ENCODE results near the gene MGP. TPM values are rescaled to one million over a fixed set of nuclear protein-coding genes. Genes with fewer than 3 reads are reported as not detected.
A peak's percentile ranks its signal among the peaks of the same experiment; 100 is the strongest.

MGP gene
- total RNA-seq, 1 experiment from 2014 or later: 4.8 TPM

DNA sequence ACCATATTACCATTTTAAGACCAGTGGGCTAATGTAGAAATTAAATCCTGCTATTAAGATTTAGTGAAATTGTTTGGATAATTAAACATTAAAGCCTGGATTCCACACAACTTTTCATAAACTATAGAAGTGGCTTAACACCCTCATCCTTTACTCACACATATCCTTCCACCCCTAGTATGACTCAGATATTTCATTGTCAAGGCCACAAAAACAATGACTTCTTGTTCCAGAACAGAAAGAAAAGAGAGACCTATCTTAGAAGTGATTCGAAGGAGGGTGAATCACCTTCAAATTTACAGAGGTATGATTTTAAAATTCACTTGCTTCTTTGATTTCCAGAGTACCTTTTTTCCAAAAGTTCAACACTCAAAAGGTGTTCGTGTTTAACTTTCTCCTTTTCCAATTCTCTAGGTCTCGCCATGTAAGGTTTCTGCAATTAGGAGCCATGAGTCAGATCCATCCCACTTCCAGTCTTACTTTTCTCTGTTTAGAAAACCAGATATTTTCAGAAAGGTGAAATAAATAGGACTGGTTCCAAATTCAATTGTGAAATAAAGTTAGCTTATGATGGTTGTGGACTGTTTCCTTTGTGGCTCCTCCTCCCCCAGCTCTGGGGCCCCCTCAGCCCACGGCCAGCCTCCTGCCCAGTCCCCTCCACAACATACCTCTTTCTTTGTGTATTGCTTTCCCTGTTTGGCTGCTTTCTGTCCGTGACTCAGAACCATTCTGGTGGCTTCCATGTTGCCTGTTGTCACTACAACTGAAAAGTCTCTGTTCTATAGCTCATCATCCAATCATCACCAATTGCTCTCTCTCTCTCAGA lies 24.6 kb upstream of the MGP start:
- TF ChIP-seq, protein P1, sequence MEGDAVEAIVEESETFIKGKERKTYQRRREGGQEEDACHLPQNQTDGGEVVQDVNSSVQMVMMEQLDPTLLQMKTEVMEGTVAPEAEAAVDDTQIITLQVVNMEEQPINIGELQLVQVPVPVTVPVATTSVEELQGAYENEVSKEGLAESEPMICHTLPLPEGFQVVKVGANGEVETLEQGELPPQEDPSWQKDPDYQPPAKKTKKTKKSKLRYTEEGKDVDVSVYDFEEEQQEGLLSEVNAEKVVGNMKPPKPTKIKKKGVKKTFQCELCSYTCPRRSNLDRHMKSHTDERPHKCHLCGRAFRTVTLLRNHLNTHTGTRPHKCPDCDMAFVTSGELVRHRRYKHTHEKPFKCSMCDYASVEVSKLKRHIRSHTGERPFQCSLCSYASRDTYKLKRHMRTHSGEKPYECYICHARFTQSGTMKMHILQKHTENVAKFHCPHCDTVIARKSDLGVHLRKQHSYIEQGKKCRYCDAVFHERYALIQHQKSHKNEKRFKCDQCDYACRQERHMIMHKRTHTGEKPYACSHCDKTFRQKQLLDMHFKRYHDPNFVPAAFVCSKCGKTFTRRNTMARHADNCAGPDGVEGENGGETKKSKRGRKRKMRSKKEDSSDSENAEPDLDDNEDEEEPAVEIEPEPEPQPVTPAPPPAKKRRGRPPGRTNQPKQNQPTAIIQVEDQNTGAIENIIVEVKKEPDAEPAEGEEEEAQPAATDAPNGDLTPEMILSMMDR (IDR thresholded peaks at IDR 0.05; ENCODE audit: unreplicated experiment): no peak
- H3K4me3 Mint-ChIP-seq (ENCODE audit: unreplicated experiment): peak overlapping the region; percentile 15
- intact Hi-C loops (cut with micrococcal nuclease): no loop called here
- no peaks in the 10 kb centered on the region for H3K27me3 Mint-ChIP-seq (ENCODE audit: insufficient read depth, unreplicated experiment)
- POLR2A ChIA-PET: interaction anchor here (1.1 kb wide), 1 partner anchor 107 kb away, joined by 3 read pairs; the partner anchor contains the start of genes C12orf60 and WBP11
- H3K36me3 Mint-ChIP-seq (ENCODE audit: insufficient read depth, unreplicated experiment): no peaks in the 10 kb centered on the region
- BruUV-seq (replicated peaks): TSS peak; percentile 67
- no peaks in the 10 kb centered on the region for H3K9me3 Mint-ChIP-seq (ENCODE audit: unreplicated experiment)
- DNase-seq (ENCODE audit: unreplicated experiment): peak; percentile 67
- peaks cover 29% of the 10 kb centered on the region for H3K4me1 Mint-ChIP-seq (ENCODE audit: insufficient read depth, unreplicated experiment)
- peak overlapping the region; percentile 76 for H3K27ac Mint-ChIP-seq (ENCODE audit: low read depth, unreplicated experiment)
- CTCF ChIA-PET: interaction anchor here (0.7 to 0.8 kb wide), 2 partner anchors 22 to 699 kb away, joined by 3 to 4 read pairs; no protein-coding TSS in a partner anchor

DNA sequence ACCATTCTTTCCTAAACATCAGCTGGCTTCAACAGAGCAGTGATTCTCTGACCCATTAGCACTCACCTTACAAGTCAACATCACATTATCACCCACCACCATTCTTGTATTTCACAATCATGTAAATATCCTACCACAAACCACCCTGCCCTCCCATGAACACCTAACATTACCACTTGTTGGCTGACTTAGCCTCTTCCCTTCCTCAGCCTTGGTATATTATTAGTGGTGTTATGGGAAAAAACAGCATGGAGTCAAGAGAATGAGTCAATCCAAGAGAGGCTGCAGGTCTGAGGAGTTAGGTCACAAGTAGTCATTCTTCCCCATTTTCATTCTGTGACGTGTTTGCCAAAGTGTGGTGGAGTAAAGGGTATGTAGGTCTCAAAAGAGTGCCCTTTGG lies 22.3 kb upstream of the MGP start:
- no peak overlapping the region for H3K4me3 Mint-ChIP-seq (ENCODE audit: unreplicated experiment)
- TF ChIP-seq, protein P1 (IDR thresholded peaks at IDR 0.05; ENCODE audit: unreplicated experiment): no peak

DNA sequence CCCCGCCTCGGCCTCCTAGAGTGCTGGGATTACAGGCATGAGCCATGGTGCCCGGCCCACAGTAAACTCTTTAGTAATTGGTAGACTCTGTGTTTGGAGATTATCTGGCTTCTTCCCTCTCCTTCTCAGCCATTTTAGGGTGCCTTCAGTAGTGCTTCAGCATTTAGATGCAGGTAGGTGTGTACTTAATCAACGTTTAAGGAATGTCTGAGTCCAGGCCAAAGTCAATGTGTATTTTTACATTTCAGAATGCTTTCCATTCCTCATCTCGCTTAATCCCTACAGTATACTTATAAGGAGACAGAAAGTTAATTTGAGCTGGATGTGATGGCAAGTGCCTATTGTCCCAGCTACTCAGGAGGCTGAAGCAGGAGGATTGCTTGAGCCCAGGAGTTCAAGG lies 20.5 kb upstream of the MGP start:
- H3K36me3 Mint-ChIP-seq (ENCODE audit: insufficient read depth, unreplicated experiment): no peaks in the 10 kb centered on the region
- POLR2A ChIA-PET: no interaction called here
- H3K4me1 Mint-ChIP-seq (ENCODE audit: insufficient read depth, unreplicated experiment): peaks cover 39% of the 10 kb centered on the region
- no peak for DNase-seq (ENCODE audit: unreplicated experiment)
- TF ChIP-seq, protein P1 (IDR thresholded peaks at IDR 0.05; ENCODE audit: unreplicated experiment): no peak
- H3K27ac Mint-ChIP-seq (ENCODE audit: low read depth, unreplicated experiment): no peak overlapping the region
- CTCF ChIA-PET: interaction anchor here (0.6 to 0.7 kb wide), 2 partner anchors 33 to 43 kb away, joined by 3 read pairs; no protein-coding TSS in a partner anchor
- H3K9me3 Mint-ChIP-seq (ENCODE audit: unreplicated experiment): no peaks in the 10 kb centered on the region
- BruUV-seq (replicated peaks): no TSS peak
- intact Hi-C loops (cut with micrococcal nuclease): no loop called here
- H3K27me3 Mint-ChIP-seq (ENCODE audit: insufficient read depth, unreplicated experiment): no peaks in the 10 kb centered on the region
- no peak overlapping the region for H3K4me3 Mint-ChIP-seq (ENCODE audit: unreplicated experiment)

More for the DNA sequence above, 22.3 kb upstream of the MGP start:
- peaks cover 34% of the 10 kb centered on the region for H3K4me1 Mint-ChIP-seq (ENCODE audit: insufficient read depth, unreplicated experiment)
- intact Hi-C loops (cut with micrococcal nuclease): no loop called here
- CTCF ChIA-PET: no interaction called here
- DNase-seq (ENCODE audit: unreplicated experiment): no peak
- no TSS peak for BruUV-seq (replicated peaks)
- H3K36me3 Mint-ChIP-seq (ENCODE audit: insufficient read depth, unreplicated experiment): no peaks in the 10 kb centered on the region
- H3K9me3 Mint-ChIP-seq (ENCODE audit: unreplicated experiment): no peaks in the 10 kb centered on the region
- no peak overlapping the region for H3K27ac Mint-ChIP-seq (ENCODE audit: low read depth, unreplicated experiment)
- POLR2A ChIA-PET: no interaction called here
- H3K27me3 Mint-ChIP-seq (ENCODE audit: insufficient read depth, unreplicated experiment): no peaks in the 10 kb centered on the region

DNA sequence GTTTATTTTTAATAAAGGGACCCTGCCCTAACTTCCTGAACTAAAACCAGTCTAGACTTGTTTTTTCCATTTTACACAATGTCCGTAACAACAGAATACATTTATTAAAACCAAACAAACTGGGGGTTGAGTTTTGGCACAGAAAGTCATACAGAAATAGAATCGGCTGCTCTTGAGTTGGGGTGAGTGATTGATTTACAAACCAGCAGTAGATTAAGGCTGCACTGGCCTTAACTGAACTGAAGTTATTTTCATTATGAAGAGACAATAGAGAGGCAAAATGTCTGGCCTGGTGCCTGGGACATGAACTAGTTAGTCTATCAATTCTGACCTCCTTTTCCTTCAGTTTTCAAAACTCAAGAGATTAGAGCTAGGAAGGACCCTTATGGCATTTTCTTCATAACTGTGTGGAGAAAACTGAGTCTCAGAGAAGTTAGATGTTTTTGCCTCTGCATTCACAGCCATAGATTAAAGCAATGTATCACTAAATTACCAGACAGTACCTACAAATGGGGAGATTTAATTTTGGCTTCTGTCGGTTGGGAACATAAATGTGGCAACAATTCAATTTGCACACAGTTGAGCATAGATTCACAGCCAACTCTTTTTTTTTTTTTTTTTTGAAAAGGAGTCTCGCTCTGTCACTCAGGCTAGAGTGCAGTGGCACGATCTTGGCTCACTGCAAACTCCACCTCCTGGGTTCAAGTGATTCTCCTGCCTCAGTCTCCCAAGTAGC lies 19.8 kb upstream of the MGP start:
- Mint-ChIP-seq H3K9me3 (ENCODE audit: unreplicated experiment) (no peaks in the 10 kb centered on the region), H3K36me3 (ENCODE audit: insufficient read depth, unreplicated experiment) (no peaks in the 10 kb centered on the region), H3K27ac (ENCODE audit: low read depth, unreplicated experiment) (peak overlapping the region; percentile 80), H3K4me1 (ENCODE audit: insufficient read depth, unreplicated experiment) (peaks cover 34% of the 10 kb centered on the region), H3K4me3 (ENCODE audit: unreplicated experiment) (no peak overlapping the region), H3K27me3 (ENCODE audit: insufficient read depth, unreplicated experiment) (no peaks in the 10 kb centered on the region)
- CTCF ChIA-PET: interaction anchor here (0.7 kb wide), 1 partner anchor 32 kb away, joined by 3 read pairs; no protein-coding TSS in a partner anchor
- POLR2A ChIA-PET: no interaction called here
- BruUV-seq (replicated peaks): no TSS peak
- DNase-seq (ENCODE audit: unreplicated experiment): peak; percentile 24
- TF ChIP-seq, protein P1 (IDR thresholded peaks at IDR 0.05; ENCODE audit: unreplicated experiment): no peak
- intact Hi-C loops (cut with micrococcal nuclease): no loop called here
